GM12878 (cell line): ENCODE data around the gene FAIM.
"Not testable (repeated sequence)": the region's sequence is repeated elsewhere in the genome, so short reads cannot be mapped to it uniquely, and the experiment has no call there.

Experiments used
- BMI1 ChIP-seq: fragments of 450-650 bp; IDR thresholded peaks from 2 replicates; pipeline ENCODE4 v1.6.1; 2016; ENCODE audit warnings: mild to moderate bottlenecking, moderate library complexity, borderline replicate concordance
- CREB1 ChIP-seq: IDR thresholded peaks from 2 replicates; pipeline ENCODE4 v1.6.1; 2012; ENCODE audit warnings: low read depth, mild to moderate bottlenecking, inconsistent platforms
- CREM ChIP-seq: IDR thresholded peaks from 2 replicates; pipeline ENCODE4 v1.6.1; 2014; ENCODE audit warnings: antibody characterized with exemption, low read depth
- EP300 ChIP-seq, 2 experiments: fragments of 150-350 bp in 1 of 2; IDR thresholded peaks; 2 replicates each; pipeline ENCODE4 v1.6.1; 2011 to 2012; ENCODE audit warnings: low read depth in 2 of 2, low read length in 2 of 2, borderline replicate concordance in 1 of 2, improper control_type of control experiment in 1 of 2, inconsistent platforms in 1 of 2; ENCODE audit not compliant: control insufficient read depth in 1 of 2
- POLR2A ChIP-seq: IDR thresholded peaks from 2 replicates; pipeline ENCODE4 v1.6.1; 2011; ENCODE audit warnings: low read depth, mild to moderate bottlenecking, low read length
- RAD51 ChIP-seq: fragments of 450-650 bp; IDR thresholded peaks from 2 replicates; pipeline ENCODE4 v1.6.1; 2016; ENCODE audit warnings: moderate library complexity, mild to moderate bottlenecking, inconsistent platforms
- SP1 ChIP-seq: IDR thresholded peaks from one replicate; pipeline ENCODE4 v1.6.1; 2011; ENCODE audit warnings: low read depth, low read length
- TAF1 ChIP-seq: IDR thresholded peaks from 2 replicates; pipeline ENCODE4 v1.6.1; 2011; ENCODE audit warnings: mild to moderate bottlenecking, low read depth, low read length, borderline replicate concordance
- TF ChIP-seq, protein P1 (sequence below), 3 experiments: IDR thresholded peaks in 2 of 3; conservative IDR thresholded peaks in 1 of 3; 2 replicates each; pipeline ENCODE4 v1.5.1; 2011; ENCODE audit warnings: low read depth in 3 of 3, low read length in 3 of 3, mild to moderate bottlenecking in 3 of 3, control low read depth in 2 of 3, moderate library complexity in 2 of 3, inconsistent platforms in 1 of 3, mixed read lengths in 1 of 3; ENCODE audit not compliant: control insufficient read depth in 2 of 3, insufficient read depth in 1 of 3; ENCODE audit errors: extremely low read depth in 1 of 3
- TF ChIP-seq, protein P2 (sequence below): fragments of 450-650 bp; formaldehyde crosslinking; IDR thresholded peaks from 2 replicates; pipeline ENCODE4 v1.4.0; 2020; ENCODE audit warnings: mild to moderate bottlenecking, moderate library complexity
- TF ChIP-seq, protein P3 (sequence below): IDR thresholded peaks from 2 replicates; pipeline ENCODE4 v1.6.1; 2012; ENCODE audit warnings: low read depth, low read length, improper control_type of control experiment
- TF ChIP-seq, protein P4 (sequence below): IDR thresholded peaks from 2 replicates; pipeline ENCODE4 v1.6.1; 2012; ENCODE audit warnings: mild to moderate bottlenecking, low read depth, low read length
- TF ChIP-seq, protein P5 (sequence below): IDR thresholded peaks from 2 replicates; pipeline ENCODE4 v1.6.1; 2011; ENCODE audit warnings: low read depth, low read length, improper control_type of control experiment, borderline replicate concordance

DNA sequence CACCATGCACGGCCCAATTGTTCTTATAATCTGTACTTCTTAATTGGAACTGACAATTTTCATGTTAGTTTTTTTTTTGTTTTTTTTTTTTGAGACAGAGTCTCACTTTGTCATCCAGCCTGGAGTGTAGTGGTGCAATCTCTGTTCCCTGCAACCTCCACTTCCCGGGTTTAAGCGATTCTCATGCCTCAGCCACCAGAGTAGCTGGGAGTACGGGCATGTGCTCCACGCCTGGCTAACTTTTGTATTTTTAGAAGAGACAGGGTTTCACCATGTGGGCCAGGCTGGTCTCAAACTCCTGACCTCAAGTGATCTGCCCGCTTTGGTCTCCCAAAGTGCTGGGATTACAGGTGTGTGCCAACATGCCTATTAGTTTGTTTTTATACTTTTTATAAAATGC lies 72.4 kb downstream of the FAIM start:
- not testable (repeated sequence) for TF ChIP-seq SP1; CREM; RAD51; POLR2A; EP300 (IDR thresholded peaks at IDR 0.05; ENCODE audit: borderline replicate concordance in 1 of 2, control insufficient read depth in 1 of 2, low read depth in 2 of 2, low read length in 2 of 2); TAF1; BMI1; CREB1
- TF ChIP-seq, protein P1, sequence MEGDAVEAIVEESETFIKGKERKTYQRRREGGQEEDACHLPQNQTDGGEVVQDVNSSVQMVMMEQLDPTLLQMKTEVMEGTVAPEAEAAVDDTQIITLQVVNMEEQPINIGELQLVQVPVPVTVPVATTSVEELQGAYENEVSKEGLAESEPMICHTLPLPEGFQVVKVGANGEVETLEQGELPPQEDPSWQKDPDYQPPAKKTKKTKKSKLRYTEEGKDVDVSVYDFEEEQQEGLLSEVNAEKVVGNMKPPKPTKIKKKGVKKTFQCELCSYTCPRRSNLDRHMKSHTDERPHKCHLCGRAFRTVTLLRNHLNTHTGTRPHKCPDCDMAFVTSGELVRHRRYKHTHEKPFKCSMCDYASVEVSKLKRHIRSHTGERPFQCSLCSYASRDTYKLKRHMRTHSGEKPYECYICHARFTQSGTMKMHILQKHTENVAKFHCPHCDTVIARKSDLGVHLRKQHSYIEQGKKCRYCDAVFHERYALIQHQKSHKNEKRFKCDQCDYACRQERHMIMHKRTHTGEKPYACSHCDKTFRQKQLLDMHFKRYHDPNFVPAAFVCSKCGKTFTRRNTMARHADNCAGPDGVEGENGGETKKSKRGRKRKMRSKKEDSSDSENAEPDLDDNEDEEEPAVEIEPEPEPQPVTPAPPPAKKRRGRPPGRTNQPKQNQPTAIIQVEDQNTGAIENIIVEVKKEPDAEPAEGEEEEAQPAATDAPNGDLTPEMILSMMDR (IDR thresholded peaks at IDR 0.05 in 2 of 3, conservative IDR thresholded peaks at IDR 0.05 in 1 of 3; ENCODE audit: control insufficient read depth in 2 of 3, extremely low read depth in 1 of 3, insufficient read depth in 1 of 3, low read depth in 3 of 3, low read length in 3 of 3): not testable (repeated sequence)
- TF ChIP-seq, protein P2, sequence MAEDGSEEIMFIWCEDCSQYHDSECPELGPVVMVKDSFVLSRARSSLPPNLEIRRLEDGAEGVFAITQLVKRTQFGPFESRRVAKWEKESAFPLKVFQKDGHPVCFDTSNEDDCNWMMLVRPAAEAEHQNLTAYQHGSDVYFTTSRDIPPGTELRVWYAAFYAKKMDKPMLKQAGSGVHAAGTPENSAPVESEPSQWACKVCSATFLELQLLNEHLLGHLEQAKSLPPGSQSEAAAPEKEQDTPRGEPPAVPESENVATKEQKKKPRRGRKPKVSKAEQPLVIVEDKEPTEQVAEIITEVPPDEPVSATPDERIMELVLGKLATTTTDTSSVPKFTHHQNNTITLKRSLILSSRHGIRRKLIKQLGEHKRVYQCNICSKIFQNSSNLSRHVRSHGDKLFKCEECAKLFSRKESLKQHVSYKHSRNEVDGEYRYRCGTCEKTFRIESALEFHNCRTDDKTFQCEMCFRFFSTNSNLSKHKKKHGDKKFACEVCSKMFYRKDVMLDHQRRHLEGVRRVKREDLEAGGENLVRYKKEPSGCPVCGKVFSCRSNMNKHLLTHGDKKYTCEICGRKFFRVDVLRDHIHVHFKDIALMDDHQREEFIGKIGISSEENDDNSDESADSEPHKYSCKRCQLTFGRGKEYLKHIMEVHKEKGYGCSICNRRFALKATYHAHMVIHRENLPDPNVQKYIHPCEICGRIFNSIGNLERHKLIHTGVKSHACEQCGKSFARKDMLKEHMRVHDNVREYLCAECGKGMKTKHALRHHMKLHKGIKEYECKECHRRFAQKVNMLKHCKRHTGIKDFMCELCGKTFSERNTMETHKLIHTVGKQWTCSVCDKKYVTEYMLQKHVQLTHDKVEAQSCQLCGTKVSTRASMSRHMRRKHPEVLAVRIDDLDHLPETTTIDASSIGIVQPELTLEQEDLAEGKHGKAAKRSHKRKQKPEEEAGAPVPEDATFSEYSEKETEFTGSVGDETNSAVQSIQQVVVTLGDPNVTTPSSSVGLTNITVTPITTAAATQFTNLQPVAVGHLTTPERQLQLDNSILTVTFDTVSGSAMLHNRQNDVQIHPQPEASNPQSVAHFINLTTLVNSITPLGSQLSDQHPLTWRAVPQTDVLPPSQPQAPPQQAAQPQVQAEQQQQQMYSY: not testable (repeated sequence)
- TF ChIP-seq, protein P3, sequence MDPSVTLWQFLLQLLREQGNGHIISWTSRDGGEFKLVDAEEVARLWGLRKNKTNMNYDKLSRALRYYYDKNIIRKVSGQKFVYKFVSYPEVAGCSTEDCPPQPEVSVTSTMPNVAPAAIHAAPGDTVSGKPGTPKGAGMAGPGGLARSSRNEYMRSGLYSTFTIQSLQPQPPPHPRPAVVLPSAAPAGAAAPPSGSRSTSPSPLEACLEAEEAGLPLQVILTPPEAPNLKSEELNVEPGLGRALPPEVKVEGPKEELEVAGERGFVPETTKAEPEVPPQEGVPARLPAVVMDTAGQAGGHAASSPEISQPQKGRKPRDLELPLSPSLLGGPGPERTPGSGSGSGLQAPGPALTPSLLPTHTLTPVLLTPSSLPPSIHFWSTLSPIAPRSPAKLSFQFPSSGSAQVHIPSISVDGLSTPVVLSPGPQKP: not testable (repeated sequence)
- TF ChIP-seq, protein P4, sequence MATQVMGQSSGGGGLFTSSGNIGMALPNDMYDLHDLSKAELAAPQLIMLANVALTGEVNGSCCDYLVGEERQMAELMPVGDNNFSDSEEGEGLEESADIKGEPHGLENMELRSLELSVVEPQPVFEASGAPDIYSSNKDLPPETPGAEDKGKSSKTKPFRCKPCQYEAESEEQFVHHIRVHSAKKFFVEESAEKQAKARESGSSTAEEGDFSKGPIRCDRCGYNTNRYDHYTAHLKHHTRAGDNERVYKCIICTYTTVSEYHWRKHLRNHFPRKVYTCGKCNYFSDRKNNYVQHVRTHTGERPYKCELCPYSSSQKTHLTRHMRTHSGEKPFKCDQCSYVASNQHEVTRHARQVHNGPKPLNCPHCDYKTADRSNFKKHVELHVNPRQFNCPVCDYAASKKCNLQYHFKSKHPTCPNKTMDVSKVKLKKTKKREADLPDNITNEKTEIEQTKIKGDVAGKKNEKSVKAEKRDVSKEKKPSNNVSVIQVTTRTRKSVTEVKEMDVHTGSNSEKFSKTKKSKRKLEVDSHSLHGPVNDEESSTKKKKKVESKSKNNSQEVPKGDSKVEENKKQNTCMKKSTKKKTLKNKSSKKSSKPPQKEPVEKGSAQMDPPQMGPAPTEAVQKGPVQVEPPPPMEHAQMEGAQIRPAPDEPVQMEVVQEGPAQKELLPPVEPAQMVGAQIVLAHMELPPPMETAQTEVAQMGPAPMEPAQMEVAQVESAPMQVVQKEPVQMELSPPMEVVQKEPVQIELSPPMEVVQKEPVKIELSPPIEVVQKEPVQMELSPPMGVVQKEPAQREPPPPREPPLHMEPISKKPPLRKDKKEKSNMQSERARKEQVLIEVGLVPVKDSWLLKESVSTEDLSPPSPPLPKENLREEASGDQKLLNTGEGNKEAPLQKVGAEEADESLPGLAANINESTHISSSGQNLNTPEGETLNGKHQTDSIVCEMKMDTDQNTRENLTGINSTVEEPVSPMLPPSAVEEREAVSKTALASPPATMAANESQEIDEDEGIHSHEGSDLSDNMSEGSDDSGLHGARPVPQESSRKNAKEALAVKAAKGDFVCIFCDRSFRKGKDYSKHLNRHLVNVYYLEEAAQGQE: not testable (repeated sequence)
- TF ChIP-seq, protein P5, sequence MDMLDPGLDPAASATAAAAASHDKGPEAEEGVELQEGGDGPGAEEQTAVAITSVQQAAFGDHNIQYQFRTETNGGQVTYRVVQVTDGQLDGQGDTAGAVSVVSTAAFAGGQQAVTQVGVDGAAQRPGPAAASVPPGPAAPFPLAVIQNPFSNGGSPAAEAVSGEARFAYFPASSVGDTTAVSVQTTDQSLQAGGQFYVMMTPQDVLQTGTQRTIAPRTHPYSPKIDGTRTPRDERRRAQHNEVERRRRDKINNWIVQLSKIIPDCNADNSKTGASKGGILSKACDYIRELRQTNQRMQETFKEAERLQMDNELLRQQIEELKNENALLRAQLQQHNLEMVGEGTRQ: not testable (repeated sequence)
